Mesenchymal stem cell (in vitro differentiated cells and primary cell): ENCODE measurements around the gene RNU2-1. TPM values are rescaled to one million over a fixed set of nuclear protein-coding genes. Genes with fewer than 3 reads are reported as not detected.
"Not testable (repeated sequence)": the region's sequence is repeated elsewhere in the genome, so short reads cannot be mapped to it uniquely, and the experiment has no call there.

Experiments
- DNase-seq: peaks from one replicate; pipeline ENCODE4 v3.0.0-alpha.2; 2013
- H2AFZ ChIP-seq: one replicate; pipeline ENCODE4 v1.6.1; 2013; ENCODE audit warnings: low read depth, mild to moderate bottlenecking, control low read depth, inconsistent platforms, low read length, moderate library complexity
- H2AK5ac ChIP-seq: 2 replicates; pipeline ENCODE4 v1.6.1; 2013; ENCODE audit warnings: low read length, moderate library complexity, mild to moderate bottlenecking, inconsistent platforms; ENCODE audit not compliant: severe bottlenecking
- H2BK120ac ChIP-seq: one replicate; pipeline ENCODE4 v1.6.1; 2013; ENCODE audit warnings: low read depth, mild to moderate bottlenecking, inconsistent platforms, low read length, moderate library complexity
- H2BK12ac ChIP-seq, 2 experiments: one replicate each; pipeline ENCODE4 v1.6.1; 2013; ENCODE audit warnings: inconsistent platforms in 2 of 2, low read length in 2 of 2, mild to moderate bottlenecking in 2 of 2, moderate library complexity in 2 of 2, control low read depth in 1 of 2
- H2BK15ac ChIP-seq: one replicate; pipeline ENCODE4 v1.6.1; 2013; ENCODE audit warnings: mild to moderate bottlenecking, low read depth, inconsistent platforms; ENCODE audit not compliant: poor library complexity, severe bottlenecking
- H2BK5ac ChIP-seq: 2 replicates; pipeline ENCODE4 v1.6.1; 2013; ENCODE audit warnings: low read depth, mild to moderate bottlenecking, low read length, control low read depth, inconsistent platforms; ENCODE audit not compliant: poor library complexity, severe bottlenecking
- H3K14ac ChIP-seq, 2 experiments: one replicate each; pipeline ENCODE4 v1.6.1; 2013; ENCODE audit warnings: inconsistent platforms in 2 of 2, low read length in 2 of 2, control low read depth in 1 of 2, mild to moderate bottlenecking in 1 of 2, moderate library complexity in 1 of 2
- H3K18ac ChIP-seq, 2 experiments: one replicate each; pipeline ENCODE4 v1.6.1; 2013; ENCODE audit warnings: inconsistent platforms in 2 of 2, low read length in 2 of 2, control low read depth in 1 of 2, low read depth in 1 of 2, mild to moderate bottlenecking in 1 of 2
- H3K23ac ChIP-seq, 2 experiments: one replicate each; pipeline ENCODE4 v1.6.1; 2013; ENCODE audit warnings: inconsistent platforms in 2 of 2, low read length in 2 of 2, mild to moderate bottlenecking in 2 of 2, moderate library complexity in 2 of 2, control low read depth in 1 of 2
- H3K27ac ChIP-seq: 2 replicates; pipeline ENCODE4 v1.5.1; 2013; ENCODE audit warnings: mild to moderate bottlenecking, moderate library complexity, low read length, control low read depth, inconsistent platforms; ENCODE audit not compliant: poor library complexity, severe bottlenecking
- H3K27me3 ChIP-seq, 2 experiments: 2 replicates each; pipeline versions ENCODE4 v1.6.1 to v1.7.0; 2013; ENCODE audit warnings: low read length in 2 of 2, mild to moderate bottlenecking in 2 of 2, moderate library complexity in 2 of 2, control low read depth in 1 of 2, inconsistent platforms in 1 of 2; ENCODE audit not compliant: control insufficient read depth in 1 of 2, insufficient read depth in 1 of 2
- H3K36me3 ChIP-seq, 2 experiments: 2 replicates each; pipeline versions ENCODE4 v1.6.1 to v1.7.0; 2013; ENCODE audit warnings: low read length in 2 of 2, control low read depth in 1 of 2, inconsistent platforms in 1 of 2, low read depth in 1 of 2, mild to moderate bottlenecking in 1 of 2; ENCODE audit not compliant: insufficient read depth in 2 of 2, control insufficient read depth in 1 of 2
- H3K4ac ChIP-seq, 2 experiments: one replicate each; pipeline ENCODE4 v1.6.1; 2013; ENCODE audit warnings: inconsistent platforms in 2 of 2, low read length in 2 of 2, mild to moderate bottlenecking in 2 of 2, moderate library complexity in 2 of 2, control low read depth in 1 of 2, low read depth in 1 of 2
- H3K4me1 ChIP-seq: 2 replicates; pipeline ENCODE4 v1.6.1; 2013; ENCODE audit warnings: low read depth, low read length, control low read depth; ENCODE audit not compliant: control insufficient read depth, insufficient read depth
- H3K4me2 ChIP-seq: 2 replicates; pipeline ENCODE4 v1.6.1; 2013; ENCODE audit warnings: low read length, mild to moderate bottlenecking, inconsistent platforms; ENCODE audit not compliant: poor library complexity, severe bottlenecking
- H3K4me3 ChIP-seq, 2 experiments: 2 replicates each; pipeline versions ENCODE4 v1.5.1 to v1.7.0; 2013; ENCODE audit warnings: low read length in 2 of 2, mild to moderate bottlenecking in 2 of 2, control low read depth in 1 of 2, low read depth in 1 of 2; ENCODE audit not compliant: insufficient read depth in 1 of 2
- H3K79me1 ChIP-seq: replicated peaks from 2 replicates; pipeline ENCODE4 v1.6.1; 2013; ENCODE audit warnings: mild to moderate bottlenecking, control low read depth, low read length, inconsistent platforms; ENCODE audit not compliant: poor library complexity, severe bottlenecking
- H3K9ac ChIP-seq: 2 replicates; pipeline ENCODE4 v1.7.0; 2013; ENCODE audit warnings: mild to moderate bottlenecking, low read length, moderate library complexity
- H3K9me3 ChIP-seq: 2 replicates; pipeline ENCODE4 v1.7.0; 2013; ENCODE audit warnings: mild to moderate bottlenecking, low read length; ENCODE audit not compliant: control insufficient read depth
- H4K8ac ChIP-seq: one replicate; pipeline ENCODE4 v1.6.1; 2013; ENCODE audit warnings: inconsistent platforms, mild to moderate bottlenecking, low read length, moderate library complexity
- H4K91ac ChIP-seq: one replicate; pipeline ENCODE4 v1.6.1; 2013; ENCODE audit warnings: mild to moderate bottlenecking, low read length, inconsistent platforms
- WGBS: methylation state at CpG from one replicate; pipeline ENCODE4 v1.1.7; 2013; ENCODE audit warnings: mixed read lengths; 5-methylcytosine and 5-hydroxymethylcytosine counted together
- polyA plus RNA-seq, 2 experiments: library from polyadenylated mRNA; stranded (reverse); fragments of 200-250 nt; gene quantifications; one replicate each; pipeline ENCODE4 v1.2.3, GENCODE V29; 2013

Gene RNU2-1
- polyA plus RNA-seq (2013, experiment 1 of 2): not detected
- not detected for polyA plus RNA-seq (2013, experiment 2 of 2)

- not testable (repeated sequence) for H3K4me3 ChIP-seq, H2BK5ac ChIP-seq, H3K79me1 ChIP-seq, H2BK15ac ChIP-seq, H2BK12ac ChIP-seq, H3K27ac ChIP-seq, H3K4ac ChIP-seq, H2BK120ac ChIP-seq, H4K91ac ChIP-seq, H3K4me1 ChIP-seq, H2AFZ ChIP-seq, H3K23ac ChIP-seq, H3K36me3 ChIP-seq, H4K8ac ChIP-seq, H3K9ac ChIP-seq, H3K14ac ChIP-seq, H3K27me3 ChIP-seq, H3K18ac ChIP-seq, H3K9me3 ChIP-seq, H2AK5ac ChIP-seq, DNase-seq, H3K4me2 ChIP-seq
- WGBS: no CpG with 5 or more reads among the region's 31 CpGs
Observed at GRCh38 chr17:43233877-43234276, at the start of gene RNU2-1. Gene RNU2-1, minus strand, starts transcription at chr17:43233977.

GRCh38 chr17:43272914-43273313, 39.1 kb upstream of the RNU2-1 start:
- not testable (repeated sequence) for H2BK120ac ChIP-seq, H3K4me2 ChIP-seq

GRCh38 chr17:43272483-43272882, 38.7 kb upstream of the RNU2-1 start:
- not testable (repeated sequence) for H2BK12ac ChIP-seq
- no CpG with 5 or more reads among the region's 12 CpGs for WGBS

More at GRCh38 chr17:43272914-43273313, 39.1 kb upstream of the RNU2-1 start:
- not testable (repeated sequence) for DNase-seq, H2AFZ ChIP-seq, H3K27ac ChIP-seq, H3K23ac ChIP-seq, H2AK5ac ChIP-seq, H3K18ac ChIP-seq, H3K9ac ChIP-seq, H3K4me1 ChIP-seq, H3K79me1 ChIP-seq, H3K4me3 ChIP-seq, H3K27me3 ChIP-seq, H2BK15ac ChIP-seq, H2BK12ac ChIP-seq, H4K91ac ChIP-seq, H3K14ac ChIP-seq, H4K8ac ChIP-seq, H3K9me3 ChIP-seq, H2BK5ac ChIP-seq, H3K36me3 ChIP-seq, H3K4ac ChIP-seq
- no CpG with 5 or more reads among the region's 30 CpGs for WGBS

GRCh38 chr17:43270552-43271504, 37.1 kb upstream of the RNU2-1 start:
- not testable (repeated sequence) for H2AK5ac ChIP-seq, H3K4me2 ChIP-seq, H3K79me1 ChIP-seq, H2BK120ac ChIP-seq, H2BK15ac ChIP-seq, H3K4me1 ChIP-seq, H3K27me3 ChIP-seq, H2BK12ac ChIP-seq, H3K14ac ChIP-seq, H3K18ac ChIP-seq, H3K4ac ChIP-seq, H3K9me3 ChIP-seq, H3K9ac ChIP-seq, H3K27ac ChIP-seq, DNase-seq, H4K91ac ChIP-seq, H3K23ac ChIP-seq, H4K8ac ChIP-seq, H2BK5ac ChIP-seq, H3K4me3 ChIP-seq, H3K36me3 ChIP-seq, H2AFZ ChIP-seq
- no CpG with 5 or more reads among the region's 43 CpGs for WGBS

More at GRCh38 chr17:43272483-43272882, 38.7 kb upstream of the RNU2-1 start:
- not testable (repeated sequence) for H3K4ac ChIP-seq, H3K4me2 ChIP-seq, H3K4me1 ChIP-seq, H3K4me3 ChIP-seq, H2AFZ ChIP-seq, H3K9ac ChIP-seq, H4K8ac ChIP-seq, DNase-seq, H2AK5ac ChIP-seq, H2BK120ac ChIP-seq, H2BK5ac ChIP-seq, H4K91ac ChIP-seq, H3K27me3 ChIP-seq, H3K9me3 ChIP-seq, H3K27ac ChIP-seq, H3K79me1 ChIP-seq, H3K36me3 ChIP-seq, H2BK15ac ChIP-seq, H3K14ac ChIP-seq, H3K18ac ChIP-seq, H3K23ac ChIP-seq
